SH-SY5Y (cell line): ENCODE data around the gene DIAPH3.

Experiments used
- GATA2 ChIP-seq: IDR thresholded peaks from 2 replicates; pipeline ENCODE4 v1.6.1; 2011; ENCODE audit warnings: mild to moderate bottlenecking, low read depth, low read length
- GATA3 ChIP-seq: IDR thresholded peaks from 2 replicates; pipeline ENCODE4 v1.6.1; 2011; ENCODE audit warnings: low read depth, mild to moderate bottlenecking, low read length, moderate library complexity

The DIAPH3 gene

GRCh38 chr13:59659981-59660380 lies 503.7 kb downstream of the DIAPH3 start:
- TF ChIP-seq GATA2: no peak
- no peak for TF ChIP-seq GATA3

- TF ChIP-seq GATA3: no peak
- no peak for TF ChIP-seq GATA2
Measured at GRCh38 chr13:59658738-59659330, 504.9 kb downstream of the DIAPH3 start.

DNA sequence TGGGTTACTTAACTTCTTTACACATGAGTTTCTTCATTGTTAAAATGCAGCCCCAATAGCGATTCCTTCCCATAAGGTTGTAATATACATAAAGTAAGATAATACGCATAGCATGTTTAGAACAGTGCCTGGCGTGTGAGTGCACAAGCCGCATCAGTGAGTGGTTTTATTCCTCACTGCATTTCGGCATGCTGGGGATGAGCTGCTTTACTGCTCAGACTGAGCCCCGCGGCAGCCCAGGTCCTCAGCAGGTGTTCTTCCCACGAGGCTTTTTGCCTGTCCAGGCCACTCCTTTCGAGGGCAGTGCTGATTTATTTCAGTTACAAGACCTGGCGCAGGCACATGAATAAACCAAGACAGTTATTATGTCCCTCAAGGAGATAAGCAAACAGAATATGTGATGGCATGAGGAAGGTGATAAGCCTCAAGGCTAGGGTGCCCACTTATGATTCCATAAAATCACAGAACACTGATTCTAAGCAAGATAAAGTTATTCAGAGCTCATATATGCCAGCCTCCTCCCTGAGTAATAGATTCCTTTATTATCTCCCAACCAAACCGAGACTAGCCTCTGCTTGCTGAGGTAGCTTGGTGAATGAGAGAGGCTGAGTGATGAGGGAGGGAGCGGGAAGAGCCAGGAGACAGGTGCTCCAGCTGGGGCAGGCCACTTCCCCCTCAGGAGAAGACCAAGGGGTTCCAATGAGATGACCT lies 505.5 kb downstream of the DIAPH3 start:
- TF ChIP-seq GATA3: no peak
- no peak for TF ChIP-seq GATA2

DNA sequence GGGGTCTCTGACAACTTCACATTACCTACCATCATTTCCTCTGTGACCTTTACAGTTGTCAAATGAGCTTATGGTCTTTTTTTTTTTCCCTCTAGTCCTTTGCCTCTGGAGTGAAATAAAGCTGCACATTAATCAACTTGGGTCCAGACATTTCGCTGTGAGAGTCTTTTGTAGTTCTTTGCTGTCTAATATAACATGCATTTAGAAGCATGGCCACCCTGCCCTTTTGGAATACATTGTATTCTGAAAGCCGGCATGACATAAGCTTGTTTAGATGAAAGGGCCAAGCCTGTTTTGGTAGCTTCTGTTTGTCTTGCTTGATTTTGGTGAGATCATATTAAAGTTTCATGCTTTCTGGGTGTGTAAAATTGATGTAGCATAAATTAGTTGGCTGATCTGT lies 509.8 kb downstream of the DIAPH3 start:
- TF ChIP-seq GATA3: no peak
- no peak for TF ChIP-seq GATA2

- TF ChIP-seq GATA2: no peak
- TF ChIP-seq GATA3: no peak
Measured at GRCh38 chr13:59651479-59651878, 512.2 kb downstream of the DIAPH3 start.

DNA sequence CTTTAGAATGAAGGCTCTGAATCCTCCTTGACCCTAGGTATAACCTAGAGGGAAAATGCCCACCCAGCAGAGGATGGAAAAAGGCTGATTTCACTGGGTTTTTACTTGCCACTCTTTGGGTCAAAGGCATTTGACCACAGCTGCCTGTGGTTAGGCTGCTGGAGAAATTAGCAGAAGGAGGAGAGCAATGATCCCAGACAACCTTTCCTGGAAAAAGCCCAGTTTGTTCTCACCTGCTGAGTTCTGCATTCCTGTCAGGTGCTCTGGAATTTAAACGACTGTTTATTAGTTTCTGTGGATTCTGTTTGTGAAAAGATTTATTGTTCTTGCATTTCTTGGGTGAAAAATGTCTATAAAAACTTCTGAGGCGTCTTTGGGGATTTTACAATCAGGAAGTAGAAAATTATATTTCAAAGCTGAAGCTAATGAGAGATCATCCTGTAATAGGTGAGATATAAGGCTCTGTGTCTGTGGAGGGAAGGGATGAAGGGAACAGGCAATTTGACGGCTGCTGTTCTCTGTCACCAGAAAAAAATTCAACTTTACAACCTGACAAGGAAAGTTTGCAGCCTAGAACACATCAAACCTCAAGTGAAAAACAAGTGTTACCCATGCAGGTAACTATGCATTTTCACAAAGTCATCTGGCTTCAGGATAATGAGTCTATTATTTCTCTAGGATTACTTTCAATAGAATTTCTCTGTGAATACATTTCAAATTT lies 519.7 kb downstream of the DIAPH3 start:
- TF ChIP-seq GATA3: no peak
- TF ChIP-seq GATA2: no peak

DNA sequence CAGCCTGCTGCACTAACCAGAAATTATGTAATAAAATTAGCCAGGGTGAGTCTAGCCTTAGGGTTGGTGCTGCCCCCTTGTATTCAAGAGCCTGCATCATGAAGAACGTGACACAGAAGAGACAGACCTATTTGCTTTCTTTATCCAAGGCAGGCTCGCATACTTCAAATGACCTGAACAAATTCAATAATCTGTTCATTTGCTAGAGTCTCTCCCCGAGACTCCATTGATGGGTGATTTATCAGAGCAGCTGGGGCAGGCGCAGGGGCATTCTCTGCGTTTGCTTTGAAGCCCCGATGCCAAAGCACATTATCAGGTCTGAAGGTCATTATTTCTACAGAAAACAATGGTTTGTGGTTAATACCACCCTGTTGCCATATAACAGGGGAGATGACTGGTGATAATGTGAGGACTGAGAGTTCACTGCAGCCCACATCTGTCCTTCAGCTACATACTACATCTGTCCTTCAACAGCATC lies 520.3 kb downstream of the DIAPH3 start:
- peak; percentile 48; the same call in 1 of the 2 replicates for TF ChIP-seq GATA3
- TF ChIP-seq GATA2: peak; percentile 72

- no peak for TF ChIP-seq GATA2
- TF ChIP-seq GATA3: no peak
Measured at GRCh38 chr13:59641817-59642216, 521.9 kb downstream of the DIAPH3 start.

DNA sequence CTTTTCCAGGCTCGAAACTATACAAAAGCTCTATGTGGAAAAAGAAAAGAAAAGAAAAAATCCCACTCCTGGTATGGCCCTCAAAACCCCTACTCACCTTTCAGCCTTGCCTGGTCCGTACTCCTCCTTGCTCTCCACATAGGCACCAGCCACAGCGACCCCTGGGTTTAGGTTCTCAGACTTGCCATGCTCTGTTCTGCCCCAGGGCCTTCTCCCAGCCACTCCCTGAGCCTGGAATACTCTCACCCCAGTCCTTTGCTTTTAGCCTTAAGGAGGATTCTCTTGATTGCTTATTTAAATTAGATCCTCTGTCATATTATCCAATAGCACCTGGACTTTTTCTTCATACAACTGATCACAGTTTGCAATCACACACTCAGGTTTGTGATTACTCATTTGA lies 522.5 kb downstream of the DIAPH3 start:
- no peak for TF ChIP-seq GATA2
- no peak for TF ChIP-seq GATA3

DNA sequence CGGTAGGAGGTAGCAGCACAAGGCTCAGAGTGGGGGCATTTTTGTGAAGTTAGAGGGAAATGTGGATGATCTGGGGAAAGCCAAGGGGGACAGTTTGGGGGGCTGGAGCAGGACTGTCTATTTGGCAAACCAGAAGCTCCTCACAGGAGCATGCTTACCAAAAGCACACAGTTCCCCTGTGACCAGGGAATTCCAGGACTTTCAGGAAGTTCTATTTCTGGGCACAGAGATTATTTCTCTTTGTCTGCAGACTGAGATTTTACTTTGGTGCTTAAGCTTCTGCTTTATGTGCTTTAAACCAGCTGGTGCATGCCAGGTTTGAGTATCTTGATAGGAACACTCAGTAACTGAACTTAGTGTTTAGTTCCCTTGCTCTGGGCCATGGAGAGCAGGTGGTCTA lies 525.3 kb downstream of the DIAPH3 start:
- TF ChIP-seq GATA2: no peak
- no peak for TF ChIP-seq GATA3

GRCh38 chr13:59635589-59635988 lies 528.1 kb downstream of the DIAPH3 start:
- TF ChIP-seq GATA3: no peak
- no peak for TF ChIP-seq GATA2

DNA sequence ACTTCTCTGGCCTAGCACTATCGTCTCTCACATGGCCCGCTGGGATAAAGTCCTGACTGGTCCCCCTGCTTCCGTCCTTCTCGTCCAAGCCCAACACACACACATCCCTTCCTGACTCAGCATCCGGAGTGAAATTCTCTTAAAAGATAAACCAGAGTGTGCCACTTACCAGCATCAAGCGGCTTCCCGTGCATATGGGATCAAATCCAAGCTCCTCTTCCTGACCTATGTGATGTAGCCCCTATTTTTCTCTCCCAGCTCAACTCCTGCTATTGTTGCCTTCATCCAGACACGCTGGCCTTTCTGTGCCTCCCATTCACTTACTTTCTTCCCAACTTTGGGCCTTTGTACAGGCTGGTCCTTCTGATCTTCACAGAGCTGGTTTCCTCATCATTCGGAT lies 530.4 kb downstream of the DIAPH3 start:
- TF ChIP-seq GATA3: no peak
- no peak for TF ChIP-seq GATA2

GRCh38 chr13:59631271-59631670 lies 532.5 kb downstream of the DIAPH3 start:
- no peak for TF ChIP-seq GATA3
- no peak for TF ChIP-seq GATA2

GRCh38 chr13:59625111-59625510 lies 538.6 kb downstream of the DIAPH3 start:
- TF ChIP-seq GATA2: no peak
- no peak for TF ChIP-seq GATA3

GRCh38 chr13:59623206-59623915 lies 540.4 kb downstream of the DIAPH3 start:
- TF ChIP-seq GATA2: no peak
- no peak for TF ChIP-seq GATA3
